ENCODE results near the gene UBR2. TPM values are rescaled to one million over a fixed set of nuclear protein-coding genes. Genes with fewer than 3 reads are reported as not detected.
"Not testable (repeated sequence)": the region's sequence is repeated elsewhere in the genome, so short reads cannot be mapped to it uniquely, and the experiment has no call there.

UBR2 gene
- polyA plus RNA-seq, 3 donors from 2014 or later: 6.4 to 17.7 (median 10.6) TPM

- Mint-ChIP-seq H3K36me3 (no peaks in the 10 kb centered on the region), H3K4me1 (no peaks in the 10 kb centered on the region), H3K4me3 (no peak overlapping the region), H3K27me3 (ENCODE audit: low read depth in 3 of 3) (peaks cover 0 to 1% (median 0%) of the 10 kb centered on the region in 3 donors), H3K9me3 (no peaks in the 10 kb centered on the region), H3K27ac (no peak overlapping the region)
- DNase-seq: no peak
Measured at GRCh38 chr6:42715871-42716270, 152.0 kb downstream of the UBR2 start.

DNA sequence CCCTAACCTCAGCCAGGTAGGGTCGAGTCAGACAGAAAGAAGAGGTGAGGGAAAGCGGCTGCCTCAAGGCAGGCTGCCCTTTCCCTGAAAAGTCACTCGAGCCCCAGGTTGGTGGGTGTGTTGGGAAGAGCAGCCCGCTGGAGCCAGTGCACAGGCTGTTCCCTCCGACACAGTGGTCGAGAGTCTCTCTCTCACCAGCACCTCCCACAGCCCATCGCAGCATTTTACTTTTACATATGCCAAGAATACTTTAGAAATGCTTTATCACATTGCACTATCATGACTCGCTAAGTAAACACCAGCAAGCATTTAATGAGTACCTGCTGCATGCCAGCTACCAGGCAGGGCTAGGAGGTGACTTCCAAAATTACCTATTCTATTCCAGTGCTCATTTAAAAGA is 156.9 kb downstream of the UBR2 start:
- no peak overlapping the region for H3K4me3 Mint-ChIP-seq
- no peak overlapping the region for H3K27ac Mint-ChIP-seq
- H3K27me3 Mint-ChIP-seq (ENCODE audit: low read depth in 3 of 3): peaks cover 0 to 5% (median 0%) of the 10 kb centered on the region in 3 donors
- no peaks in the 10 kb centered on the region for H3K4me1 Mint-ChIP-seq
- H3K36me3 Mint-ChIP-seq: no peaks in the 10 kb centered on the region
- no peak for DNase-seq
- no peaks in the 10 kb centered on the region for H3K9me3 Mint-ChIP-seq

DNA sequence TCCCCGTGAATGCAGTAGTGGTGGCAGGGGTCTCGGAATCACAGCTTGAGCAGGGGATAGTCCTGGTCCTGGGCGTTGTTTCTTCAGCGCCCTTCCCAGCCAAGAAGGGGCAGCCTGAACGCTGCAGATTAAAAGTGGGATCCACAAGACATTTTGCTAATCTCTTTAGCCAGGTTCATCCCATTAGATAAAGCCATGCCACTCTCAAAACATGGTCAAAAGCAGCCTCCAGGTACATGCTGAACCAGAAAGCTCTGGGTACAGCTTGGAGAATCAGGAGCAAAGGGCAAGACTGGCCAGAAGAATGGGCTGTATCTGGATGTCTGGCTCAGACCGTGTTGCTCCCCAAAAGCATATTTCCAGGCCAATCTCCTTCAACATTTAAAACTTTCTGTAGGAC is 158.7 kb downstream of the UBR2 start, which contains the start of gene PRPH2:
Gene PRPH2 (minus strand): TSS at position 101 of the 400 bp plus-strand sequence. CDS start 263 bp downstream, outside the sequence.
- Mint-ChIP-seq H3K27me3 (ENCODE audit: low read depth in 3 of 3) (peaks cover 0 to 8% (median 0%) of the 10 kb centered on the region in 3 donors), H3K9me3 (no peaks in the 10 kb centered on the region), H3K4me3 (no peak within 1 kb of the TSS), H3K4me1 (peaks cover 14 to 15% of the 10 kb centered on the region in 2 donors), H3K27ac (no peak within 1 kb of the TSS), H3K36me3 (peaks cover 0 to 5% (median 0%) of the 10 kb centered on the region in 3 donors)
- no peak for DNase-seq

GRCh38 chr6:42724825-42725224 is 161.0 kb downstream of the UBR2 start:
- DNase-seq: no peak
- peaks cover 17 to 20% of the 10 kb centered on the region in 2 donors for H3K4me1 Mint-ChIP-seq
- H3K27me3 Mint-ChIP-seq (ENCODE audit: low read depth in 3 of 3): peaks cover 0 to 6% (median 0%) of the 10 kb centered on the region in 3 donors
- H3K4me3 Mint-ChIP-seq: no peak overlapping the region
- peaks cover 0 to 5% (median 0%) of the 10 kb centered on the region in 3 donors for H3K36me3 Mint-ChIP-seq
- H3K27ac Mint-ChIP-seq: peak overlapping the region in 1 of 6 donors; percentile 40
- no peaks in the 10 kb centered on the region for H3K9me3 Mint-ChIP-seq

DNA sequence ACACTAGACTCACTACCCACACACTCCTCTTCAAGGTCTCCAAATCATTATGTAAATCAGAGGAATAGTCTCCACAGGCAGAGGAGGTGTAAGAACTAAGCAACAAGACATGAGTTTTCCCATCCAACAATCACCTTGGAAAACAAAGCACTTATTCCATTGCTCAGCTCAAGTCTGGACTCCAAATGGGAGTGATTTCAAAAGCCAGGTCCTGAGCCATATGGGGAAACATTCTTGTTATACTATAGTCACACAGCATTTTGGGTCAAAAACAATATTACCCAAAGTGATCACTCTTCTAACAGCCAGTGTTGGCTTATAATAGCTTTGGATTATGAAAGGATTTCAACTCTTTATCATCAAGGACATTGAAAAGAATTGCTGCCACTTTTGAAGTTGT is 162.2 kb downstream of the UBR2 start:
- H3K4me1 Mint-ChIP-seq: peaks cover 17 to 20% of the 10 kb centered on the region in 2 donors
- peak overlapping the region; percentile 91 to 98 (median 95) for H3K27ac Mint-ChIP-seq
- peak overlapping the region in 4 of 5 donors; percentile 88 to 100 (median 97) for H3K4me3 Mint-ChIP-seq
- H3K9me3 Mint-ChIP-seq: no peaks in the 10 kb centered on the region
- DNase-seq: no peak
- H3K27me3 Mint-ChIP-seq (ENCODE audit: low read depth in 3 of 3): peaks cover 0 to 6% (median 0%) of the 10 kb centered on the region in 3 donors
- H3K36me3 Mint-ChIP-seq: peaks cover 0 to 5% (median 0%) of the 10 kb centered on the region in 3 donors

DNA sequence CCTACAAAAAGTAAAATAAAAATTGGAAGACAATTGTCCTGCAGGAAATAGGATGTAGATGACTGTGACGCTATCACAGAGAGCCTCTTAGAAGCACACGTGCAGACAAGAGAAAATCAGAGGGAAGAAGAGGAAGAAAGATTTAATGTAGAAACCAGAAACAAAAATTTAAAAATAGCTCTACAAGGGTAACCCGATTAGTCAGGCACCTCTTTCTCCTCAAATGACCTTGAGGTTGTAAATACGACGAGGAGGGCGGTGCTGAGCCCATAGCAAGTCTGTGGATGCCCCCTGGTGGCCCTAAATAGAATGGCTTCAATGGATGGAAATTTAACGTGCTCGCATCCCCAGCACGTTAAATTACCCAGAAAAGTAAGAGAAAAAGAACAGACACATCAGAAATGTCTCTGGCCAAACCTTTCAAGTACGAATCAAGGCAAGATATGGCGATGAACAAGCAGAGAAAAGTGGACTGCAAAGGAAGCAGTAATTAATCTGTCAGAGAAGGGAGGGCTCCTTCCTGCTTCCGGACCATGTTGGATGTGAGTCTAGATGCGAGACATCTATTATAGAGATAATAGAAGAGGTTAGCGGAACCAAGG is 162.8 kb downstream of the UBR2 start:
- no peaks in the 10 kb centered on the region for H3K9me3 Mint-ChIP-seq

DNA sequence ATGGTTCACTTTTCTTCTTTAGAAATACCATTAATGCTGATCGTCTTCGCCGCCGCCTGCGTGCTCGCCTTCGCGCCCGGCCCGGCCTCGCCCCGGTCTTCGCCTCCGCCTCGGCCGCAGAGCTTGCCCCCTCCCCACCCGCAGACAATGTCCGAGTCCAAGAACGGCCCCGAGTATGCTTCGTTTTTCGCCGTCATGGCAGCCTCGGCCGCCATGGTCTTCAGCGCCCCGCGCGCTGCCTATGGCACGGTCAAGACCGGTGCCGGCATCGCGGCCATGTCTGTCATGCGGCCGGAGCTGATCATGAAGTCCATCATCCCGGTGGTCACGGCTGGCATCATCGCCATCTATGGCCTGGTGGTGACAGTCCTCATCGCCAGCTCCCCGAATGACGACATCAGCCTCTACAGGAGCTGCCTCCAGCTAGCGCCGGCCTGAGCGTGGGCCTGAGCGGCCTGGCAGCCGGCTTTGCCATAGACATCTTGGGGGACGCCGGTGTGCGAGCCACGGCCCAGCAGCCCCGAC is 163.3 kb downstream of the UBR2 start:
- H3K4me1 Mint-ChIP-seq: peaks cover 17 to 20% of the 10 kb centered on the region in 2 donors
- H3K9me3 Mint-ChIP-seq: no peaks in the 10 kb centered on the region
- peaks cover 0 to 5% (median 0%) of the 10 kb centered on the region in 3 donors for H3K36me3 Mint-ChIP-seq
- peak in 2 of 3 donors; percentile 3 to 7 for DNase-seq
- H3K27me3 Mint-ChIP-seq (ENCODE audit: low read depth in 3 of 3): peaks cover 0 to 3% (median 0%) of the 10 kb centered on the region in 3 donors
- peak overlapping the region; percentile 91 to 98 (median 95) for H3K27ac Mint-ChIP-seq
- peak overlapping the region; percentile 88 to 100 (median 97) for H3K4me3 Mint-ChIP-seq

More for the DNA sequence above, 162.8 kb downstream of the UBR2 start:
- Mint-ChIP-seq H3K27me3 (ENCODE audit: low read depth in 3 of 3) (peaks cover 0 to 3% (median 0%) of the 10 kb centered on the region in 3 donors), H3K27ac (peak overlapping the region; percentile 91 to 98 (median 95)), H3K4me1 (peaks cover 17 to 20% of the 10 kb centered on the region in 2 donors), H3K36me3 (peaks cover 0 to 5% (median 0%) of the 10 kb centered on the region in 3 donors), H3K4me3 (peak overlapping the region; percentile 88 to 100 (median 97))
- DNase-seq: peak; percentile 74 to 80 (median 77)

GRCh38 chr6:42727627-42728026 is 163.8 kb downstream of the UBR2 start:
- H3K9me3 Mint-ChIP-seq: no peaks in the 10 kb centered on the region
- peak overlapping the region in 3 of 6 donors; percentile 42 to 96 (median 71) for H3K27ac Mint-ChIP-seq
- no peak for DNase-seq

GRCh38 chr6:42729731-42730130 is 165.9 kb downstream of the UBR2 start:
- peaks cover 0 to 5% (median 0%) of the 10 kb centered on the region in 3 donors for H3K36me3 Mint-ChIP-seq
- no peak overlapping the region for H3K4me3 Mint-ChIP-seq
- no peak overlapping the region for H3K27ac Mint-ChIP-seq

More at GRCh38 chr6:42727627-42728026, 163.8 kb downstream of the UBR2 start:
- peaks cover 17 to 20% of the 10 kb centered on the region in 2 donors for H3K4me1 Mint-ChIP-seq
- peak overlapping the region; percentile 88 to 100 (median 97) for H3K4me3 Mint-ChIP-seq
- peaks cover 0 to 5% (median 0%) of the 10 kb centered on the region in 3 donors for H3K36me3 Mint-ChIP-seq
- H3K27me3 Mint-ChIP-seq (ENCODE audit: low read depth in 3 of 3): peaks cover 0 to 3% (median under 1%) of the 10 kb centered on the region in 3 donors

DNA sequence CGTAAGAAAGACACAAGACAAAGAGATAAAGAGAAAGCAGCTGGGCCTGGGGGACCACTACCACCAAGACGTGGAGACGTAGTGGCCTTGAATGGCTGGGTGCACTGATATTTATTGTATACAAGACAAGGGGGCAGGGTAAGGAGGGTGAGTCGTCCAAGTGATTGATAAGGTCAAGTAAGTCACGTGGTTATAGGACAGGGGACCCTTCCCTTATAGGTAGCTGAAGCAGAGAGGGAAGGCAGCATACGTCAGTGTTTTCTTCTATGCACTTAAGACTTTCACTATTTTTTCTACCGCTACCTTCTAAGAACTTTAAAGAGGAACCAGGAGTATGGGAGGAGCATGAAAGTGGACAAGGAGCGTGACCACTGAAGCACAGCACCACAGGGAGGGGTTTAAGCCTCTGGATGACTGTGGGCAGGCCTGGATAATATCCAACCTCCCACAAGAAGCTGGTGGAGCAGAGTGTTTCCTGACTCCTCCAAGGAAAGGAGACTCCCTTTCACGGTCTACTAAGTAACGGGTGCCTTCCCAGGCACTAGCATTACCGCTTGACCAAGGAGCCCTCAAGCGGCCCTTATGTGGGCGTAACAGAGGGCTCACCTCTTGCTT is 170.1 kb downstream of the UBR2 start:
- DNase-seq; H3K36me3 Mint-ChIP-seq; H3K4me3 Mint-ChIP-seq; H3K27ac Mint-ChIP-seq; H3K4me1 Mint-ChIP-seq; H3K9me3 Mint-ChIP-seq; H3K27me3 Mint-ChIP-seq (ENCODE audit: low read depth in 3 of 3): not testable (repeated sequence)

More at GRCh38 chr6:42729731-42730130, 165.9 kb downstream of the UBR2 start:
- peaks cover 0 to 5% (median 3%) of the 10 kb centered on the region in 3 donors for H3K27me3 Mint-ChIP-seq (ENCODE audit: low read depth in 3 of 3)
- DNase-seq: no peak
- H3K4me1 Mint-ChIP-seq: peaks cover 17 to 20% of the 10 kb centered on the region in 2 donors
- H3K9me3 Mint-ChIP-seq: no peaks in the 10 kb centered on the region

DNA sequence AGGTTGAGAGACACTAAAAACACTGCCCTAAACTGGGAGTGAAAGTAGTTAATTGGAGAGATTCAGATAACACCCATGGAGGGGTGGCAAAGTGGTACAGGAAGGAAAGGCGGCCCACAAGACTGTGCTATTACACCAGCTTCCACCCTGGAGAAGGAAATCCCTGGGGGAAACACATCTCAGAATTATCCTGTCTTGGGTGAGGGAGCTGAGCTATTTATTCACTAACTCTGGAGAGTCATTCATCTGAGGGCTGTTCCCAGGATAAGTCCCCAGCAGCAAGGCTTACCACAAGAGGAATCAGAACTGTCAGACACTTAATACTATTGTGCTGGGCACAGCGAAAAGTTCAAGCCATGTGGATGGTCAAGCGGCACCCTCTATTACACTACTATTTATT is 172.1 kb downstream of the UBR2 start:
- no peak for DNase-seq
- Mint-ChIP-seq H3K4me1 (no peaks in the 10 kb centered on the region), H3K36me3 (no peaks in the 10 kb centered on the region), H3K4me3 (no peak overlapping the region), H3K9me3 (peaks cover 0 to 1% (median 0%) of the 10 kb centered on the region in 6 donors), H3K27me3 (ENCODE audit: low read depth in 3 of 3) (peaks cover 0 to 5% (median 2%) of the 10 kb centered on the region in 3 donors), H3K27ac (no peak overlapping the region)

DNA sequence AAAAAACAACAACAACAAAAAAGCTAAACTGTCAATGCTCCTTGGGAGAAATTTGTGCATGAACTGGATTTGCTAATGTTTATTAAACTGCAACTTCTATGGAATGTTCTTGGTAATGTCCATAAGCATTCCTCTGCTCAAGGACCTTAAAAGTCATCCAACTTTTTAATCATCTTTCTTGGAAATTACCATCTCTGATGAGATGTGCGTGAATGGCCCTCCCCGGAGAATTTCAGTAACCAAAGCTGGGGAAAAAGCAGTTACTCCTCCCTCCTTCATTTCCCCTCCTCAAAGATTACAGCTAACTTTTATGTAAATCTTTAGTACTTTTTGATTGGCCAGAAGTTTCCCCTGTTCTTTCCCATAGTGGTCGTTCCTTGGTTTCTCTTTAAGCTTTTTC is 176.9 kb downstream of the UBR2 start:
- no peak for DNase-seq
- H3K4me1 Mint-ChIP-seq: peaks cover 9 to 12% of the 10 kb centered on the region in 2 donors
- H3K4me3 Mint-ChIP-seq: no peak overlapping the region
- H3K9me3 Mint-ChIP-seq: peaks cover 5 to 16% (median 9%) of the 10 kb centered on the region in 6 donors
- peaks cover under 1 to 10% (median 1%) of the 10 kb centered on the region in 3 donors for H3K36me3 Mint-ChIP-seq
- peaks cover 2 to 7% (median 7%) of the 10 kb centered on the region in 3 donors for H3K27me3 Mint-ChIP-seq (ENCODE audit: low read depth in 3 of 3)
- no peak overlapping the region for H3K27ac Mint-ChIP-seq

- Mint-ChIP-seq H3K4me3 (peak overlapping the region; percentile 22 to 53 (median 30)), H3K9me3 (peaks cover 6 to 18% (median 11%) of the 10 kb centered on the region in 6 donors), H3K27me3 (ENCODE audit: low read depth in 3 of 3) (peaks cover 13 to 15% (median 13%) of the 10 kb centered on the region in 3 donors), H3K4me1 (peaks cover 16 to 17% of the 10 kb centered on the region in 2 donors), H3K36me3 (peaks cover 3 to 12% (median 4%) of the 10 kb centered on the region in 3 donors), H3K27ac (peak overlapping the region in 3 of 6 donors; percentile 12 to 68 (median 33))
- no peak for DNase-seq
Measured at GRCh38 chr6:42742116-42742894, 178.5 kb downstream of the UBR2 start.

Measured in immature natural killer cell (primary cell).